ENCODE data around the gene PRM1. TPM values are rescaled to one million over a fixed set of nuclear protein-coding genes. Genes with fewer than 3 reads are reported as not detected.

Gene PRM1
- polyA plus RNA-seq, 2 of the 4 experiments (the other 2 are of a cell fraction), result not detected

GRCh38 chr16:11330526-11331237, 49.6 kb upstream of the PRM1 start (continued):
- no peak for TF ChIP-seq BCL3 (IDR thresholded peaks at IDR 0.05)

GRCh38 chr16:11329891-11330290, 48.8 kb upstream of the PRM1 start:
- no peak for ATAC-seq
- TF ChIP-seq EP300 (IDR thresholded peaks at IDR 0.05), result no peak
- TF ChIP-seq PHF8 (IDR thresholded peaks at IDR 0.05; ENCODE audit: borderline replicate concordance, low read depth), result no peak
- no peak for TF ChIP-seq EHF (CRISPR knock-in tag; IDR thresholded peaks at IDR 0.05)
- 70% methylated on average over 3 of the region's 3 CpGs for WGBS (ENCODE audit: missing lambda C conversion rate)
- DNase-seq (ENCODE audit: low read depth in 1 of 2, low spot score in 1 of 2), result no peak
- peaks cover 24% of the 10 kb centered on the region for H3K4me1 ChIP-seq
- CTCF ChIA-PET, result interaction anchor here (1.0 to 1.9 kb wide), 4 partner anchors 19 to 365 kb away, joined by 3 to 5 read pairs (median 4); no protein-coding TSS in a partner anchor
- 0 out of 3 replicates have a peak, but pooled peaks cover 2% of the 10 kb centered on the region for H3K9me3 ChIP-seq
- POLR2A ChIA-PET, result interaction anchor here (1.0 to 2.1 kb wide), 2 partner anchors 74 to 586 kb away, joined by 3 to 14 read pairs; partner anchors contain the start of gene SOCS1
- no peak for FAIRE-seq
- H3K27ac ChIP-seq, result peak overlapping the region; percentile 81 to 90; a peak in 5 of 6 replicates
- no peak overlapping the region for H3K4me3 ChIP-seq
- H3K4me2 ChIP-seq, result peak overlapping the region; percentile 97

GRCh38 chr16:11329071-11329491, 48.0 kb upstream of the PRM1 start:
- DNase-seq (ENCODE audit: low read depth in 1 of 2, low spot score in 1 of 2), result peak in 1 of 2 experiments; percentile 61
- peak overlapping the region; percentile 33; the same call in 2 of the 3 replicates for H3K4me3 ChIP-seq
- under 1% methylated on average over 6 of the region's 6 CpGs for WGBS (ENCODE audit: missing lambda C conversion rate)
- ChIA-PET CTCF (interaction anchor here (0.6 to 1.9 kb wide), 7 partner anchors 9 to 365 kb away, joined by 3 to 5 read pairs (median 3); no protein-coding TSS in a partner anchor), POLR2A (interaction anchor here (1.0 to 2.1 kb wide), 2 partner anchors 73 to 585 kb away, joined by 3 to 14 read pairs; partner anchors contain the start of gene SOCS1)
- TF ChIP-seq MAX (IDR thresholded peaks at IDR 0.05) (0 out of 2 replicates have a peak, but pooled peaks have one; percentile 12), FOSL2 (IDR thresholded peaks at IDR 0.05) (0 out of 2 replicates have a peak, but pooled peaks have one; percentile 10), FOSL2 (CRISPR knock-in tag; IDR thresholded peaks at IDR 0.05) (no peak), ZNF302 (CRISPR knock-in tag; IDR thresholded peaks at IDR 0.05) (no peak)
- H3K9me3 ChIP-seq, result no peaks in the 10 kb centered on the region
- peak; percentile 48 to 58; a peak in 4 of 6 replicates for ATAC-seq
- no peak for FAIRE-seq
- H3K27ac ChIP-seq, result peak overlapping the region; percentile 81 to 90
- peaks cover 24% of the 10 kb centered on the region for H3K4me1 ChIP-seq
- H3K4me2 ChIP-seq, result peak overlapping the region; percentile 97

- CTCF ChIA-PET, result interaction anchor here (0.6 to 1.9 kb wide), 7 partner anchors 9 to 364 kb away, joined by 3 to 5 read pairs (median 3); no protein-coding TSS in a partner anchor
- Histone ChIP-seq H3K9me3 (no peaks in the 10 kb centered on the region), H3K4me1 (peaks cover 24% of the 10 kb centered on the region), H3K27ac (peak overlapping the region; percentile 81 to 90), H3K4me3 (peak overlapping the region; percentile 33; the same call in 2 of the 3 replicates), H3K4me2 (peak overlapping the region; percentile 97)
- TF ChIP-seq E2F6 (IDR thresholded peaks at IDR 0.05; ENCODE audit: borderline replicate concordance, low read depth), result 0 out of 2 replicates have a peak, but pooled peaks have one; percentile 26
- TF ChIP-seq CHD4 (IDR thresholded peaks at IDR 0.05; ENCODE audit: borderline replicate concordance), result peak; percentile 39; the same call in 1 of the 2 replicates
- no peak; the same call in 2 of the 3 replicates for TF ChIP-seq SMC3 (IDR thresholded peaks at IDR 0.05)
- TF ChIP-seq FOSL2 (IDR thresholded peaks at IDR 0.05), result 0 out of 2 replicates have a peak, but pooled peaks have one; percentile 17
- peak; percentile 70; the same call in 1 of the 2 replicates for TF ChIP-seq FOSL2 (CRISPR knock-in tag; IDR thresholded peaks at IDR 0.05)
- no peak for TF ChIP-seq ZSCAN20 (CRISPR knock-in tag; IDR thresholded peaks at IDR 0.05)
- TF ChIP-seq KDM1A (IDR thresholded peaks at IDR 0.05; ENCODE audit: low read depth), result peak; percentile 90; the same call in 1 of the 2 replicates
- 0 out of 3 replicates have a peak, but pooled peaks have one; percentile 17 for TF ChIP-seq BCL3 (IDR thresholded peaks at IDR 0.05)
- peak; percentile 39; the same call in 1 of the 2 replicates for TF ChIP-seq JUNB (IDR thresholded peaks at IDR 0.05)
- no peak for TF ChIP-seq TP53 (CRISPR knock-in tag; IDR thresholded peaks at IDR 0.05)
- no peak for TF ChIP-seq SREBF2 (IDR thresholded peaks at IDR 0.05)
- TF ChIP-seq HDAC2 (IDR thresholded peaks at IDR 0.05), result 0 out of 2 replicates have a peak, but pooled peaks have one; percentile 45
- 0 out of 5 replicates have a peak, but pooled peaks of 1 of the 2 experiments have one; percentile 21 for TF ChIP-seq RAD21 (conservative IDR thresholded peaks at IDR 0.05 in 1 of 2, IDR thresholded peaks at IDR 0.05 in 1 of 2)
- peak; percentile 42 to 69; a peak in 2 of 4 replicates for TF ChIP-seq CEBPB (IDR thresholded peaks at IDR 0.05)
- TF ChIP-seq PBX3 (IDR thresholded peaks at IDR 0.05), result peak; percentile 65; the same call in 1 of the 2 replicates
- 0 out of 2 replicates have a peak, but pooled peaks have one; percentile 4 for TF ChIP-seq MAX (IDR thresholded peaks at IDR 0.05)
- ATAC-seq (peak; percentile 86 to 94), DNase-seq (ENCODE audit: low read depth in 1 of 2, low spot score in 1 of 2) (peak; percentile 71 to 78), FAIRE-seq (no peak)
- 23% methylated on average over 12 of the region's 12 CpGs for WGBS (ENCODE audit: missing lambda C conversion rate)
- POLR2A ChIA-PET, result interaction anchor here (1.0 to 2.1 kb wide), 2 partner anchors 73 to 584 kb away, joined by 3 to 14 read pairs; partner anchors contain the start of gene SOCS1
Measured at GRCh38 chr16:11328172-11329070, 47.3 kb upstream of the PRM1 start.
